ENCODE results near the gene IL15.

DNA sequence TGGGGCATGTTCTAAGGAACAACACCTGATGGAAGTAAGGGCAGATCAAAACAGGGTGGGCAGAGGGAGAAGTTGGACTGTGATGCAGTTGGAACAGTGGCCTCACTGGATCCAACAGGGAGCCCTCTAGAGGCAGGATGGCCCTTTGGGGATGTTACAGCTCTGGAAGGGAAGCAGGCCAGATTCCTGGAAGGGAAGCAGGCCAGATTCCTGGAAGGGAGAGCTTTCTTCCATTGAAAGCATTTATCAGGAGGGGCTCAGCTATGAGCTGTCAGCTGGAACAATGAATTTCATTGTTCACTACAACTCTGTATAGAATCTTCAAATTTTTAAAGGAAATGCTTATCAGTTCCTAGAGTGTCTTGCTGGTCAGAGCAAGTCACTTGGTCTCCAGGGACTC, 17.7 kb downstream of the IL15 start:
- TF ChIP-seq, protein P1, sequence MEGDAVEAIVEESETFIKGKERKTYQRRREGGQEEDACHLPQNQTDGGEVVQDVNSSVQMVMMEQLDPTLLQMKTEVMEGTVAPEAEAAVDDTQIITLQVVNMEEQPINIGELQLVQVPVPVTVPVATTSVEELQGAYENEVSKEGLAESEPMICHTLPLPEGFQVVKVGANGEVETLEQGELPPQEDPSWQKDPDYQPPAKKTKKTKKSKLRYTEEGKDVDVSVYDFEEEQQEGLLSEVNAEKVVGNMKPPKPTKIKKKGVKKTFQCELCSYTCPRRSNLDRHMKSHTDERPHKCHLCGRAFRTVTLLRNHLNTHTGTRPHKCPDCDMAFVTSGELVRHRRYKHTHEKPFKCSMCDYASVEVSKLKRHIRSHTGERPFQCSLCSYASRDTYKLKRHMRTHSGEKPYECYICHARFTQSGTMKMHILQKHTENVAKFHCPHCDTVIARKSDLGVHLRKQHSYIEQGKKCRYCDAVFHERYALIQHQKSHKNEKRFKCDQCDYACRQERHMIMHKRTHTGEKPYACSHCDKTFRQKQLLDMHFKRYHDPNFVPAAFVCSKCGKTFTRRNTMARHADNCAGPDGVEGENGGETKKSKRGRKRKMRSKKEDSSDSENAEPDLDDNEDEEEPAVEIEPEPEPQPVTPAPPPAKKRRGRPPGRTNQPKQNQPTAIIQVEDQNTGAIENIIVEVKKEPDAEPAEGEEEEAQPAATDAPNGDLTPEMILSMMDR (IDR thresholded peaks at IDR 0.05), result peak in 2 of 6 experiments; percentile 21 to 36
- TF ChIP-seq POLR2A (IDR thresholded peaks at IDR 0.05), result no peak

Data from esophagus squamous epithelium (tissue), 4 donors.